OCI-LY3 (cell line): ENCODE data around the gene IRF3.

ENCODE experiments used
- EZH2phosphoT487 ChIP-seq: fragments of 200-600 bp; shearing (Covaris generic); IDR thresholded peaks from 2 replicates; pipeline ENCODE4 v1.6.1; 2018; ENCODE audit warnings: antibody characterized with exemption, mixed run types, low read depth
- TF ChIP-seq, protein P1 (sequence below): fragments of 200-600, 300-600 bp; sonication (generic); IDR thresholded peaks from 2 replicates; pipeline ENCODE4 v1.5.1; 2014; ENCODE audit warnings: antibody characterized with exemption, low read length, low read depth

GRCh38 chr19:49626226-49626625 is 39.4 kb downstream of the IRF3 start:
- TF ChIP-seq, protein P1, sequence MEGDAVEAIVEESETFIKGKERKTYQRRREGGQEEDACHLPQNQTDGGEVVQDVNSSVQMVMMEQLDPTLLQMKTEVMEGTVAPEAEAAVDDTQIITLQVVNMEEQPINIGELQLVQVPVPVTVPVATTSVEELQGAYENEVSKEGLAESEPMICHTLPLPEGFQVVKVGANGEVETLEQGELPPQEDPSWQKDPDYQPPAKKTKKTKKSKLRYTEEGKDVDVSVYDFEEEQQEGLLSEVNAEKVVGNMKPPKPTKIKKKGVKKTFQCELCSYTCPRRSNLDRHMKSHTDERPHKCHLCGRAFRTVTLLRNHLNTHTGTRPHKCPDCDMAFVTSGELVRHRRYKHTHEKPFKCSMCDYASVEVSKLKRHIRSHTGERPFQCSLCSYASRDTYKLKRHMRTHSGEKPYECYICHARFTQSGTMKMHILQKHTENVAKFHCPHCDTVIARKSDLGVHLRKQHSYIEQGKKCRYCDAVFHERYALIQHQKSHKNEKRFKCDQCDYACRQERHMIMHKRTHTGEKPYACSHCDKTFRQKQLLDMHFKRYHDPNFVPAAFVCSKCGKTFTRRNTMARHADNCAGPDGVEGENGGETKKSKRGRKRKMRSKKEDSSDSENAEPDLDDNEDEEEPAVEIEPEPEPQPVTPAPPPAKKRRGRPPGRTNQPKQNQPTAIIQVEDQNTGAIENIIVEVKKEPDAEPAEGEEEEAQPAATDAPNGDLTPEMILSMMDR, result no peak
- TF ChIP-seq EZH2phosphoT487, result no peak
